Neural progenitor cell (in vitro differentiated cells): ENCODE data around the gene C4orf50. TPM values are rescaled to one million over a fixed set of nuclear protein-coding genes. Genes with fewer than 3 reads are reported as not detected.

ENCODE experiments used
- DNase-seq: peaks from one replicate; pipeline ENCODE4 v3.0.0-alpha.2; 2016; ENCODE audit warnings: low spot score
- H2AFZ ChIP-seq: fragments of 200-600 bp; sonication (generic); replicated peaks from 2 replicates; pipeline ENCODE4 v1.6.1; 2016; ENCODE audit warnings: antibody characterized with exemption
- H3F3A ChIP-seq: fragments of 200-600 bp; sonication (generic); 2 replicates; pipeline ENCODE4 v1.6.1; 2016; ENCODE audit warnings: antibody characterized with exemption, low read depth
- H3K27ac ChIP-seq: fragments of 200-600 bp; sonication (generic); 2 replicates; pipeline ENCODE4 v1.5.1; 2016; ENCODE audit warnings: mild to moderate bottlenecking
- H3K27me3 ChIP-seq: fragments of 200-600 bp; sonication (generic); 2 replicates; pipeline ENCODE4 v1.6.1; 2016; ENCODE audit warnings: mild to moderate bottlenecking, moderate library complexity
- H3K36me3 ChIP-seq: fragments of 200-600 bp; sonication (generic); 2 replicates; pipeline ENCODE4 v1.5.1; 2016
- H3K4me1 ChIP-seq: fragments of 200-600 bp; sonication (generic); 2 replicates; pipeline ENCODE4 v1.6.1; 2016; ENCODE audit warnings: mixed run types
- H3K4me2 ChIP-seq: fragments of 200-600 bp; sonication (generic); 2 replicates; pipeline ENCODE4 v1.6.1; 2016
- H3K4me3 ChIP-seq: fragments of 200-600 bp; sonication (generic); 2 replicates; pipeline ENCODE4 v1.5.1; 2016
- H3K79me2 ChIP-seq: fragments of 200-600 bp; sonication (generic); 2 replicates; pipeline ENCODE4 v1.6.1; 2016; ENCODE audit warnings: low read depth
- H3K9ac ChIP-seq: fragments of 200-600 bp; sonication (generic); 2 replicates; pipeline ENCODE4 v1.6.1; 2016
- H3K9me3 ChIP-seq: fragments of 200-600 bp; sonication (generic); 2 replicates; pipeline ENCODE4 v1.5.1; 2016; ENCODE audit warnings: low read depth
- H4K20me1 ChIP-seq: fragments of 200-600 bp; sonication (generic); 2 replicates; pipeline ENCODE4 v1.6.1; 2016; ENCODE audit warnings: low read depth
- H3K27ac Mint-ChIP-seq: 3 replicates; pipeline ENCODE4 v1.8.0; 2021; ENCODE audit warnings: mixed read lengths
- H3K27me3 Mint-ChIP-seq: 2 replicates; pipeline ENCODE4 v1.8.0; 2022; ENCODE audit warnings: low read depth, mild to moderate bottlenecking, inconsistent platforms, moderate library complexity, mixed read lengths; ENCODE audit not compliant: insufficient read depth
- H3K36me3 Mint-ChIP-seq: 3 replicates; pipeline ENCODE4 v1.8.0; 2021; ENCODE audit warnings: mixed read lengths
- H3K4me1 Mint-ChIP-seq: 3 replicates; pipeline ENCODE4 v1.8.0; 2021; ENCODE audit warnings: mixed read lengths
- H3K4me3 Mint-ChIP-seq: 3 replicates; pipeline ENCODE4 v1.8.0; 2021; ENCODE audit warnings: mild to moderate bottlenecking, moderate library complexity, mixed read lengths
- H3K9me3 Mint-ChIP-seq: 3 replicates; pipeline ENCODE4 v1.8.0; 2020; ENCODE audit warnings: mixed read lengths
- EZH2 ChIP-seq: fragments of 200-600 bp; sonication (generic); IDR thresholded peaks from 2 replicates; pipeline ENCODE4 v1.6.1; 2017; ENCODE audit warnings: antibody characterized with exemption, mild to moderate bottlenecking, moderate library complexity
- EZH2phosphoT487 ChIP-seq: fragments of 200-600 bp; sonication (generic); IDR thresholded peaks from 2 replicates; pipeline ENCODE4 v1.6.1; 2017; ENCODE audit warnings: antibody characterized with exemption
- total RNA-seq: library from RNA; depleted of rRNA; stranded (reverse); fragments of >200 nt; gene quantifications from 2 replicates; pipeline ENCODE4 v1.2.3, GENCODE V29; 2015; ENCODE audit warnings: low replicate concordance
- TF ChIP-seq, protein P1 (sequence below): fragments of 200-600 bp; sonication (generic); IDR thresholded peaks from 2 replicates; pipeline ENCODE4 v1.5.1; 2017; ENCODE audit warnings: antibody characterized with exemption, mild to moderate bottlenecking

C4orf50 gene
- total RNA-seq, 1 donor from 2014 or later, result 0.32 TPM

DNA sequence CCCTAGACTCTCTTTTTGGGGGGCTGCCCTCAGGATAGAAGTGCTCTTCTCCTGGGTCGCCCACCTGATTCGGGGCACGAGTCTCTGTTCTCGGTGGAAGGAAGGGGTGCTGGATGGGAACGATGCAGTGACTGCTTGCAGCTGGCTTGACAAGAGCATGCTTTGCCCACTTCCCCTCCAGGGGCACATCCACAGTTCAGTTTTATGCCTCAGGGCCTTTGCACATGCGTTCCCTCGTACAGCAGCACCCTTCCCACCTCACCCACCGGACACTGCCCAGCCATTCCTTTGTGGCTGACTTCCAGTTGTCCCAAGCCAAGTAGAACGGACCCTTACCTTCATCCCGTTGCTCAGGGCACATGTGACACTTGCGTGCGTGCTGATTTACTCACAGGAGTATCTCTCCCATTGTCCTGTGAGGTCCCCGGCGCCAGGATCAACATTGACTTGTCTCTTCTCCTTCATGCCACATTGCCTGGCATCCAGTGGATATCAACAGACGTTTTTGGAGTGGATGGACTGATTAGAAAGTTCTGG, 60.0 kb downstream of the C4orf50 start:
- H4K20me1 ChIP-seq, result no peaks in the 10 kb centered on the region
- H3K27me3 ChIP-seq, result no peaks in the 10 kb centered on the region
- H3K36me3 ChIP-seq, result no peaks in the 10 kb centered on the region
- no peak overlapping the region for H3K27ac ChIP-seq
- H3K4me3 ChIP-seq, result no peak overlapping the region
- no peak overlapping the region for H3K27ac Mint-ChIP-seq
- H3K9me3 Mint-ChIP-seq, result no peaks in the 10 kb centered on the region
- no peak overlapping the region for H3K9ac ChIP-seq
- no peaks in the 10 kb centered on the region for H3K9me3 ChIP-seq
- no peak for DNase-seq
- H3K36me3 Mint-ChIP-seq, result no peaks in the 10 kb centered on the region
- no peak overlapping the region for H2AFZ ChIP-seq
- H3K27me3 Mint-ChIP-seq, result peaks cover 20% of the 10 kb centered on the region
- peaks cover 49% of the 10 kb centered on the region for H3K4me1 ChIP-seq
- H3K79me2 ChIP-seq, result no peaks in the 10 kb centered on the region
- peaks cover 26% of the 10 kb centered on the region for H3F3A ChIP-seq
- no peak overlapping the region for H3K4me3 Mint-ChIP-seq
- H3K4me2 ChIP-seq, result no peak overlapping the region
- TF ChIP-seq EZH2, result no peak
- TF ChIP-seq EZH2phosphoT487, result no peak
- TF ChIP-seq, protein P1, sequence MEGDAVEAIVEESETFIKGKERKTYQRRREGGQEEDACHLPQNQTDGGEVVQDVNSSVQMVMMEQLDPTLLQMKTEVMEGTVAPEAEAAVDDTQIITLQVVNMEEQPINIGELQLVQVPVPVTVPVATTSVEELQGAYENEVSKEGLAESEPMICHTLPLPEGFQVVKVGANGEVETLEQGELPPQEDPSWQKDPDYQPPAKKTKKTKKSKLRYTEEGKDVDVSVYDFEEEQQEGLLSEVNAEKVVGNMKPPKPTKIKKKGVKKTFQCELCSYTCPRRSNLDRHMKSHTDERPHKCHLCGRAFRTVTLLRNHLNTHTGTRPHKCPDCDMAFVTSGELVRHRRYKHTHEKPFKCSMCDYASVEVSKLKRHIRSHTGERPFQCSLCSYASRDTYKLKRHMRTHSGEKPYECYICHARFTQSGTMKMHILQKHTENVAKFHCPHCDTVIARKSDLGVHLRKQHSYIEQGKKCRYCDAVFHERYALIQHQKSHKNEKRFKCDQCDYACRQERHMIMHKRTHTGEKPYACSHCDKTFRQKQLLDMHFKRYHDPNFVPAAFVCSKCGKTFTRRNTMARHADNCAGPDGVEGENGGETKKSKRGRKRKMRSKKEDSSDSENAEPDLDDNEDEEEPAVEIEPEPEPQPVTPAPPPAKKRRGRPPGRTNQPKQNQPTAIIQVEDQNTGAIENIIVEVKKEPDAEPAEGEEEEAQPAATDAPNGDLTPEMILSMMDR, result no peak
- peaks cover 29% of the 10 kb centered on the region for H3K4me1 Mint-ChIP-seq

DNA sequence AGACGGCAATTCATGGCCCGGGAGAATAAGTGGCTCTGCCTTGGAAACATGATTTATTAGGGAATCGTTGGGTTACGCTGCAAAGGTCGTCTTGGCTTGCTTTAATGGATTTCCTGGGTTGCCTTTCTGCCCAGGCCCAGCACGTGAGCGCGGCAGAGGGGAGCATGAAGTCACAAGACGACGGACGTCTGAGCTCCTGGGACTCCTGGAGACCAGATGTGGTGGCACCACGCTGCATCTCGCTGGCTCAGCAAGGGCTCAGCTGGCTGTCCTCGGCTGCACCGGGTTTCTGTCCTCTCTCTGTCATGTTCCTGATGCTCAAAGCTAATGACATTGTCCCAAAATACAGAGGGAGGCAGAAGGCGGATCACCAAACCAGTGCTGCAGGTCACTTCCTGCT, 61.2 kb downstream of the C4orf50 start:
- Histone ChIP-seq H3K79me2 (no peaks in the 10 kb centered on the region), H3K9ac (no peak overlapping the region), H3F3A (peaks cover 26% of the 10 kb centered on the region), H3K4me2 (peak overlapping the region; percentile 12), H3K27ac (no peak overlapping the region), H3K4me1 (peaks cover 42% of the 10 kb centered on the region), H3K27me3 (no peaks in the 10 kb centered on the region), H3K9me3 (no peaks in the 10 kb centered on the region), H3K36me3 (no peaks in the 10 kb centered on the region), H2AFZ (peak overlapping the region; percentile 42), H3K4me3 (no peak overlapping the region), H4K20me1 (no peaks in the 10 kb centered on the region)
- Mint-ChIP-seq H3K36me3 (no peaks in the 10 kb centered on the region), H3K27ac (peak overlapping the region; percentile 25), H3K27me3 (peaks cover 23% of the 10 kb centered on the region), H3K9me3 (no peaks in the 10 kb centered on the region), H3K4me1 (peaks cover 36% of the 10 kb centered on the region), H3K4me3 (no peak overlapping the region)
- no peak for TF ChIP-seq EZH2
- no peak for TF ChIP-seq EZH2phosphoT487
- TF ChIP-seq, protein P1, result no peak
- DNase-seq, result no peak

DNA sequence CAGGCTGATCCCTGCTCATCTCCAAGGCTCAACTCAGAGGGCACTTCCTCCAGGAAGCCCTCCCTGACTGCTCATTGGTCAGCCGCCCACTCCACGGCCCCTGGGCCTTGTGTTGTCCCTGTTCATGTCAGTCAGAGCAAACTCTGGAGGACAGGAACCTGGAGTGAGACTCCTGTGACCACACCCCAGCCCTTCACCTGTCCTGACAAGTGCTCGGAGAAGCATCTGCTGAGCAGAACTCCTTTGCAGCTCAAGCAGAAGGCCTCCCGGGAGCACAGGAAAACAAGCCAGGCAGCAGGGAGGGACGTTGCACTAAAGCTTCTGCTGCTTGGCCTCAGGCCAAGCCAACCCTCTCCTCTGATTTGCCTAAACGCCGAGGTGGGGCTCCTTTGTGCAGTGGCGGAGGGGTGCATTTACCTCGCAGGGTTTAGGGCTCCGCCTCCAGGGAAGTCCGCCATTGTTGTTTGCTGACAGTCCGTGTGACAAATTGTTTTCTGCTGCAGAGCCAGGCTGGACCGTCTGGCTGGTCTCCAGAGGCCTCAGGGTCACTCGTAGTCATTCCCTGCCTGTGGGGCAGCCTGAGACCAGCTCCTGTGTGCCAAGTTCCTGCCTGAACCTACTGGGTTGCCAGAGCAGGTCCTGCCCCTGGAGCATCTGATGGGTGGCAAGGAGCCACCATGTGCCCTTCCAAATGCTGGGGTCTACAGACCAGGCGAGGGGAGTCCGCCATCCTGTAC, 61.8 kb downstream of the C4orf50 start:
- peaks cover 36% of the 10 kb centered on the region for H3K4me1 Mint-ChIP-seq
- no peak overlapping the region for H3K27ac ChIP-seq
- no peaks in the 10 kb centered on the region for H3K27me3 ChIP-seq
- no peaks in the 10 kb centered on the region for H4K20me1 ChIP-seq
- no peak overlapping the region for H3K27ac Mint-ChIP-seq
- H2AFZ ChIP-seq, result peak overlapping the region; percentile 42
- H3K36me3 Mint-ChIP-seq, result no peaks in the 10 kb centered on the region
- H3F3A ChIP-seq, result peaks cover 26% of the 10 kb centered on the region
- no peaks in the 10 kb centered on the region for H3K79me2 ChIP-seq
- peaks cover 23% of the 10 kb centered on the region for H3K27me3 Mint-ChIP-seq
- TF ChIP-seq EZH2phosphoT487, result no peak
- TF ChIP-seq EZH2, result no peak
- TF ChIP-seq, protein P1, result no peak
- H3K4me3 Mint-ChIP-seq, result no peak overlapping the region
- no peak overlapping the region for H3K9ac ChIP-seq
- no peak overlapping the region for H3K4me3 ChIP-seq
- H3K9me3 ChIP-seq, result no peaks in the 10 kb centered on the region
- peaks cover 38% of the 10 kb centered on the region for H3K4me1 ChIP-seq
- DNase-seq, result peak; percentile 78
- no peaks in the 10 kb centered on the region for H3K36me3 ChIP-seq
- no peaks in the 10 kb centered on the region for H3K9me3 Mint-ChIP-seq
- peak overlapping the region; percentile 12 for H3K4me2 ChIP-seq
